Progenitor cell of endocrine pancreas (in vitro differentiated cells): ENCODE results near the gene GABARAP. TPM values are rescaled to one million over a fixed set of nuclear protein-coding genes. Genes with fewer than 3 reads are reported as not detected.

Source experiments
- DNase-seq: peaks from one replicate; pipeline ENCODE4 v3.0.0; 2021; ENCODE audit warnings: low spot score; ENCODE audit not compliant: unreplicated experiment
- H3K27ac Mint-ChIP-seq: 2 replicates; pipeline ENCODE4 v1.8.0; 2021; ENCODE audit warnings: mild to moderate bottlenecking, moderate library complexity, mixed read lengths
- H3K27me3 Mint-ChIP-seq: 2 replicates; pipeline ENCODE4 v1.8.0; 2021; ENCODE audit warnings: mixed read lengths
- H3K36me3 Mint-ChIP-seq: 2 replicates; pipeline ENCODE4 v1.8.0; 2022; ENCODE audit warnings: mixed read lengths; ENCODE audit not compliant: insufficient read depth
- H3K4me1 Mint-ChIP-seq: 2 replicates; pipeline ENCODE4 v1.8.0; 2021; ENCODE audit warnings: low read depth, mixed read lengths
- H3K4me3 Mint-ChIP-seq: 2 replicates; pipeline ENCODE4 v1.8.0; 2021; ENCODE audit warnings: low read depth, mild to moderate bottlenecking, moderate library complexity, mixed read lengths
- H3K9me3 Mint-ChIP-seq: 2 replicates; pipeline ENCODE4 v1.8.0; 2021; ENCODE audit warnings: low read depth, mixed read lengths
- total RNA-seq: library from RNA; stranded (reverse); gene quantifications from 2 replicates; pipeline ENCODE4 v1.2.1, GENCODE V29; 2021
- TF ChIP-seq, protein P1 (sequence below): fragments of 200-600 bp; sonication (generic); IDR thresholded peaks from one replicate; pipeline ENCODE4 v1.5.0; 2021; ENCODE audit warnings: antibody characterized with exemption, mild to moderate bottlenecking; ENCODE audit not compliant: unreplicated experiment

GABARAP gene
- total RNA-seq, 1 donor from 2014 or later: 466 TPM

DNA sequence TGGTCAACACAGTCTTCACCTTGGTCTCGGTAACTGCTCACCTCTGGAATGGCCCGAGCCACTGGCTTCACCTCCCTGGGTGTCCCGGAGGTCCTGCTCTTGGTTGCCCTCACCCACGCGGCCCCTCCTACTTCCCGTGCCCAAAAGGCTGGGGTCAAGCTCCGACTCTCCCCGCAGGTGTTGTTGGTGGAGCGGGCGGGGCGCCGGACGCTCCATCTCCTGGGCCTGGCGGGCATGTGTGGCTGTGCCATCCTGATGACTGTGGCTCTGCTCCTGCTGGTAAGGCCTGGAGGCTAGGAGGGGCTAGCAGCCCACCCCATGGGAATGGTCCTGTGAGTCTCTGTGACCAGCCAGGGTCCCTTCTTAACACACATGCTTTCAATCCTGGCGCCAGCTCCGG, 42.7 kb upstream of the GABARAP start:
- no peak overlapping the region for H3K4me3 Mint-ChIP-seq
- peaks cover 30% of the 10 kb centered on the region for H3K27me3 Mint-ChIP-seq
- no peaks in the 10 kb centered on the region for H3K36me3 Mint-ChIP-seq
- TF ChIP-seq, protein P1, sequence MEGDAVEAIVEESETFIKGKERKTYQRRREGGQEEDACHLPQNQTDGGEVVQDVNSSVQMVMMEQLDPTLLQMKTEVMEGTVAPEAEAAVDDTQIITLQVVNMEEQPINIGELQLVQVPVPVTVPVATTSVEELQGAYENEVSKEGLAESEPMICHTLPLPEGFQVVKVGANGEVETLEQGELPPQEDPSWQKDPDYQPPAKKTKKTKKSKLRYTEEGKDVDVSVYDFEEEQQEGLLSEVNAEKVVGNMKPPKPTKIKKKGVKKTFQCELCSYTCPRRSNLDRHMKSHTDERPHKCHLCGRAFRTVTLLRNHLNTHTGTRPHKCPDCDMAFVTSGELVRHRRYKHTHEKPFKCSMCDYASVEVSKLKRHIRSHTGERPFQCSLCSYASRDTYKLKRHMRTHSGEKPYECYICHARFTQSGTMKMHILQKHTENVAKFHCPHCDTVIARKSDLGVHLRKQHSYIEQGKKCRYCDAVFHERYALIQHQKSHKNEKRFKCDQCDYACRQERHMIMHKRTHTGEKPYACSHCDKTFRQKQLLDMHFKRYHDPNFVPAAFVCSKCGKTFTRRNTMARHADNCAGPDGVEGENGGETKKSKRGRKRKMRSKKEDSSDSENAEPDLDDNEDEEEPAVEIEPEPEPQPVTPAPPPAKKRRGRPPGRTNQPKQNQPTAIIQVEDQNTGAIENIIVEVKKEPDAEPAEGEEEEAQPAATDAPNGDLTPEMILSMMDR: no peak
- DNase-seq: no peak
- H3K27ac Mint-ChIP-seq: no peak overlapping the region
- peaks cover 6% of the 10 kb centered on the region for H3K4me1 Mint-ChIP-seq
- H3K9me3 Mint-ChIP-seq: no peaks in the 10 kb centered on the region

DNA sequence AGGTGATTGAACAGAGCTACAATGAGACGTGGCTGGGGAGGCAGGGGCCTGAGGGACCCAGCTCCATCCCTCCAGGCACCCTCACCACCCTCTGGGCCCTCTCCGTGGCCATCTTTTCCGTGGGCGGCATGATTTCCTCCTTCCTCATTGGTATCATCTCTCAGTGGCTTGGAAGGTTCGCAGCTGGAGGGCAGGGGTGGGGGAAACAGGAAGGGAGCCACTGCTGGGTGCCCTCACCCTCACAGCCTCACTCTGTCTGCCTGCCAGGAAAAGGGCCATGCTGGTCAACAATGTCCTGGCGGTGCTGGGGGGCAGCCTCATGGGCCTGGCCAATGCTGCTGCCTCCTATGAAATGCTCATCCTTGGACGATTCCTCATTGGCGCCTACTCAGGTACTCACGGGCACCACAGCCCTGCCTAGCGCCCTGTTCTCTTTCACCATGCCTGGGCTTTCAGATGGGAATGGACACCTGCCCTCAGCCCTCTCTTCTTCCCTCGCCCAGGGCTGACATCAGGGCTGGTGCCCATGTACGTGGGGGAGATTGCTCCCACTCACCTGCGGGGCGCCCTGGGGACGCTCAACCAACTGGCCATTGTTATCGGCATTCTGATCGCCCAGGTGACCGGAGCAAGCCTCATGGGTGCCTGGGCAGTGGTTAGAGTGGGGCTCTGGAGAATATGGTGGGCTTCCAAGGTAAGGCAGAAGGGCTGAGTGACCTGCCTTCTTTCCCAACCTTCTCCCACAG, 41.4 kb upstream of the GABARAP start:
- Mint-ChIP-seq H3K27ac (no peak overlapping the region), H3K9me3 (no peaks in the 10 kb centered on the region), H3K4me1 (peaks cover 6% of the 10 kb centered on the region), H3K27me3 (peaks cover 28% of the 10 kb centered on the region), H3K4me3 (peak overlapping the region; percentile 35), H3K36me3 (no peaks in the 10 kb centered on the region)
- TF ChIP-seq, protein P1: no peak
- no peak for DNase-seq

DNA sequence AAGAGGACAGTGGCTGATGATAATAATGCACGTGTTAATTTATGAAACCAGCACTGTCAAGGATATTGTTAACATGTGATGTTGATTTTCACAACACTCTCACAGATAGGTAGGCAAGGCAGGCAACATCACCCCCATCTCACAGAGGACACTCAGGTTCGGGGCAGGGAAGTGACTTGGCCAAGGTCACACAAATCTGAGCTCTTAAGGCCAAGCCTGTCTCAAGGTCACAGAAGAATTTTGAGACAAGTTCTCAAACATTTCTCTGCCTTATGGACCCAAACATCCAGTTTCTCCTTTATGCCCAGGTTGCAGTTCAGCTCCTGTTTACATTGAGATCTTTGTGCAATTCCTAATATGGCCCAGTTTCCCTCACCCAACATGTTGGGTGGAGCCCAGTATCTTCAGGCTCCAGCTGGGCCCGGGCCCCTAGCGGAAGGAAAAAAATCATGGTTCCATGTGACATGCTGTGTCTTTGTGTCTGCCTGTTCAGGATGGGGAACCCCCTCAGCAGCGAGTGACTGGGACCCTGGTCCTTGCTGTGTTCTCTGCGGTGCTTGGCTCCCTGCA, 40.6 kb upstream of the GABARAP start:
- Mint-ChIP-seq H3K4me1 (peaks cover 6% of the 10 kb centered on the region), H3K27ac (no peak overlapping the region), H3K27me3 (peaks cover 25% of the 10 kb centered on the region), H3K4me3 (peak overlapping the region; percentile 76), H3K9me3 (no peaks in the 10 kb centered on the region), H3K36me3 (no peaks in the 10 kb centered on the region)
- TF ChIP-seq, protein P1: no peak
- DNase-seq: no peak

DNA sequence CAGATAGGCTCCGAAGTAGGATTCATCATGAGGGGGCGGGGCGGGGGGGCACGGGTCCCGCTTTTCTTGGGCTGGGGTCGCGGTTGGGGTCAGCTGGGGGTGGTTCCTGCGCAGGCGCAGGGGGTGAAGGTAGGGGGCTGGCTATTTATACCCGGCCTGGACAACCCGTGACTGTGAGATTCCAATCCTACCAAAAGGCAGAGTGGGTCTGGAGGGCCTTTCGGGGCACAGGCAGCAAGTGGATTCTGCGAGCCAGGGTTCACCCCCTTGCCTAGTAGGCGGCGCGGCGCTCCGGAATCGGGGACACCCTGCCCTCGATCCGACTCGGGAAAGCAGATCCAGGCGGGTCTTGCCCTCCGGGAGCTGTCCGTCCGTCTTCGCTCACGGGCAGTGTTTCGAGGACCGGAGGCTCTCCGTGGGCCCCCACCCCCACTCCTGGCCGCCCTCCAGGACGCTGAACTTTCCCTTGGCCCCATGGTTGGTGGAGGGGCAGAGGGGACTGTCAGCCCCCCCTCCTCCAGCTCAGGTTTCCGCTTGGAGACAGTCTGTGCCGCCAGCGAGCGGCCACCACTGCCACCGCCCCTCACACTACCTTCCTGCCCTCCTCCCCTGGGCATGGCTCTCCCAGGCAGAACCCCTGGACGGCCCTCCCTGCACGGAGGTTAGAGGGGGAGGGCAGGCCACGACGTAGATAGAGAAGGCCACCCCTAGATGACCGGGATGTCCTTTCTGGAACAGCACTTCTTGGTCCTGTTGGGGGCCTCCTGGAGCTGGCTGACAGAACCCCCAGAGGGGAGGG, 39.9 kb upstream of the GABARAP start:
- peak overlapping the region; percentile 76 for H3K4me3 Mint-ChIP-seq
- H3K9me3 Mint-ChIP-seq: no peaks in the 10 kb centered on the region
- no peaks in the 10 kb centered on the region for H3K36me3 Mint-ChIP-seq
- peaks cover 25% of the 10 kb centered on the region for H3K27me3 Mint-ChIP-seq
- H3K27ac Mint-ChIP-seq: no peak overlapping the region
- TF ChIP-seq, protein P1: no peak
- DNase-seq: peak; percentile 26
- H3K4me1 Mint-ChIP-seq: peaks cover 6% of the 10 kb centered on the region
